HCT116 (cell line): ENCODE data around the gene CACNA1E. TPM values are rescaled to one million over a fixed set of nuclear protein-coding genes. Genes with fewer than 3 reads are reported as not detected.

ENCODE experiments used
- ATAC-seq: fragments of 200-7000 bp; cut with Tn5 transposase; 2 replicates; pipeline ENCODE4 v1.9.1; 2020; ENCODE audit warnings: mild to moderate bottlenecking, moderate library complexity
- BruUV-seq: library from RNA; stranded (reverse); fragments of 400-500 nt; replicated peaks from 2 replicates; lab custom pipeline; 2021; lab: Mats Ljungman, UMichigan
- CTCF ChIA-PET: fragments of 300-600 bp; sonication (Branson Sonifier 250); formaldehyde crosslinking; loops from one replicate; lab custom pipeline; 2021; ENCODE audit warnings: antibody characterized with exemption; lab: Charles Lee
- POLR2A ChIA-PET: fragments of 300-600, 350-600 bp; sonication (Branson Sonifier 250); formaldehyde crosslinking; loops from one replicate; lab custom pipeline; 2021; ENCODE audit warnings: antibody characterized with exemption; lab: Charles Lee
- RAD21 ChIA-PET, 2 experiments: fragments of 300-600 bp; sonication (Branson Sonifier 250); formaldehyde crosslinking; loops; one replicate each; lab custom pipeline; 2023; ENCODE audit warnings: low total read pairs in 2 of 2; ENCODE audit not compliant: uncharacterized antibody in 2 of 2, unreplicated experiment in 2 of 2, low non-redundant PET in 1 of 2; lab: Charles Lee
- DNase-seq: peaks from one replicate; pipeline ENCODE4 v3.0.0-alpha.2; 2010; ENCODE audit warnings: low read depth, low spot score
- H2AFZ ChIP-seq: fragments of 200-600 bp; shearing (Covaris generic), sonication (generic); 2 replicates; pipeline ENCODE4 v1.6.1; 2017; ENCODE audit warnings: low read depth, mixed run types, mixed read lengths, antibody characterized with exemption, low read length; ENCODE audit not compliant: poor library complexity, severe bottlenecking
- H3K27ac ChIP-seq: 2 replicates; pipeline ENCODE4 v1.5.1; 2012; ENCODE audit warnings: low read depth, low read length
- H3K27me3 ChIP-seq: fragments of 200-600 bp; sonication (generic); 2 replicates; pipeline ENCODE4 v1.6.1; 2016; ENCODE audit warnings: mixed run types, low read length, mixed read lengths; ENCODE audit not compliant: insufficient read depth
- H3K36me3 ChIP-seq, 2 experiments: fragments of 200-500 bp in 1 of 2; fragments of 200-600 bp in 1 of 2; sonication (Bioruptor generic) in 1 of 2; sonication (generic) in 1 of 2; 2 replicates each; pipeline versions ENCODE4 v1.5.1 to v1.6.1; 2014 to 2016; ENCODE audit warnings: low read length in 2 of 2, inconsistent platforms in 1 of 2, mixed read lengths in 1 of 2, mixed run types in 1 of 2; ENCODE audit not compliant: insufficient read depth in 2 of 2, control insufficient read depth in 1 of 2
- H3K4me1 ChIP-seq, 2 experiments: fragments of 200-600 bp in 1 of 2; sonication (generic) in 1 of 2; 2 replicates each; pipeline versions ENCODE4 v1.5.1 to v1.6.1; 2012 to 2017; ENCODE audit warnings: low read length in 2 of 2, inconsistent platforms in 1 of 2, mild to moderate bottlenecking in 1 of 2, mixed read lengths in 1 of 2, mixed run types in 1 of 2, moderate library complexity in 1 of 2; ENCODE audit not compliant: insufficient read depth in 2 of 2, control insufficient read depth in 1 of 2
- H3K4me2 ChIP-seq: fragments of 200-600 bp; sonication (generic); 2 replicates; pipeline ENCODE4 v1.6.1; 2017; ENCODE audit warnings: mixed run types, low read length, mixed read lengths
- H3K4me3 ChIP-seq, 2 experiments: fragments of 200-600 bp in 1 of 2; sonication (generic) in 1 of 2; replicated peaks in 1 of 2; 2 replicates each; pipeline ENCODE4 v1.5.1; 2011 to 2016; ENCODE audit warnings: low read length in 2 of 2, control low read depth in 1 of 2, low read depth in 1 of 2, mild to moderate bottlenecking in 1 of 2, mixed read lengths in 1 of 2, mixed run types in 1 of 2
- H3K79me2 ChIP-seq: fragments of 200-600 bp; sonication (generic); 2 replicates; pipeline ENCODE4 v1.6.1; 2017; ENCODE audit warnings: mild to moderate bottlenecking, mixed run types, low read length, moderate library complexity, mixed read lengths; ENCODE audit not compliant: insufficient read depth
- H3K9ac ChIP-seq: fragments of 200-600 bp; sonication (generic); 2 replicates; pipeline ENCODE4 v1.6.1; 2016; ENCODE audit warnings: low read length, mixed read lengths
- H3K9me2 ChIP-seq: fragments of 200-600 bp; sonication (generic), shearing (Covaris generic); 2 replicates; pipeline ENCODE4 v1.6.1; 2017; ENCODE audit warnings: mixed run types, mild to moderate bottlenecking, moderate library complexity; ENCODE audit not compliant: insufficient read depth
- H3K9me3 ChIP-seq, 2 experiments: fragments of 200-500 bp in 1 of 2; fragments of 200-600 bp in 1 of 2; sonication (Bioruptor generic) in 1 of 2; sonication (generic) in 1 of 2; 2 replicates each; pipeline ENCODE4 v1.6.1; 2014 to 2017; ENCODE audit warnings: low read length in 2 of 2, mixed read lengths in 2 of 2, inconsistent platforms in 1 of 2, low read depth in 1 of 2, mild to moderate bottlenecking in 1 of 2, mixed run types in 1 of 2, moderate library complexity in 1 of 2; ENCODE audit not compliant: control insufficient read depth in 1 of 2, insufficient read depth in 1 of 2
- H4K20me1 ChIP-seq: fragments of 200-600 bp; sonication (generic), shearing (Covaris generic); 2 replicates; pipeline ENCODE4 v1.6.1; 2017; ENCODE audit warnings: mixed run types, mild to moderate bottlenecking, moderate library complexity; ENCODE audit not compliant: insufficient read depth
- CBX3 ChIP-seq: IDR thresholded peaks from 2 replicates; pipeline ENCODE4 v1.6.1; 2012; ENCODE audit warnings: low read depth
- CEBPB ChIP-seq: IDR thresholded peaks from 2 replicates; pipeline ENCODE4 v1.6.1; 2012; ENCODE audit warnings: low read depth
- CTCF ChIP-seq, 3 experiments: fragments of 200-600 bp in 1 of 3; sonication (generic) in 1 of 3; IDR thresholded peaks in 2 of 3; conservative IDR thresholded peaks in 1 of 3; 2 replicates each; pipeline ENCODE4 v1.5.1; 2012 to 2017; ENCODE audit warnings: low read depth in 2 of 3, low read length in 2 of 3, antibody characterized with exemption in 1 of 3, borderline replicate concordance in 1 of 3, control low read depth in 1 of 3, mild to moderate bottlenecking in 1 of 3, mixed read lengths in 1 of 3, mixed run types in 1 of 3, moderate library complexity in 1 of 3; ENCODE audit not compliant: insufficient read depth in 1 of 3
- EZH2phosphoT487 ChIP-seq: fragments of 200-600 bp; IDR thresholded peaks from 2 replicates; pipeline ENCODE4 v1.6.1; 2018; ENCODE audit warnings: antibody characterized with exemption, borderline replicate concordance
- FOSL1 ChIP-seq: IDR thresholded peaks from 2 replicates; pipeline ENCODE4 v1.6.1; 2012; ENCODE audit warnings: low read depth
- JUND ChIP-seq: IDR thresholded peaks from 2 replicates; pipeline ENCODE4 v1.6.1; 2012
- POLR2A ChIP-seq: IDR thresholded peaks from 2 replicates; pipeline ENCODE4 v1.7.0; 2011; ENCODE audit warnings: borderline replicate concordance; ENCODE audit not compliant: insufficient read depth, insufficient read length; ENCODE audit errors: extremely low read depth
- POLR2AphosphoS5 ChIP-seq: IDR thresholded peaks from 2 replicates; pipeline ENCODE4 v1.6.1; 2011; ENCODE audit warnings: mild to moderate bottlenecking, low read depth, low read length, moderate library complexity
- REST ChIP-seq: IDR thresholded peaks from 2 replicates; pipeline ENCODE4 v1.6.1; 2012; ENCODE audit warnings: low read depth
- SRF ChIP-seq: IDR thresholded peaks from 2 replicates; pipeline ENCODE4 v1.6.1; 2012; ENCODE audit warnings: low read depth
- TCF7L2 ChIP-seq: IDR thresholded peaks from 2 replicates; pipeline ENCODE4 v1.7.0; 2011; ENCODE audit warnings: borderline replicate concordance, inconsistent platforms; ENCODE audit not compliant: insufficient read depth, insufficient read length; ENCODE audit errors: extremely low read depth
- intact Hi-C: fragments of 100-400 bp; cut with micrococcal nuclease; formaldehyde crosslinking; loops from 2 replicates; pipeline ENCODE4 v1.10.0; 2022
- total RNA-seq: library from RNA; stranded (reverse); gene quantifications from one replicate; pipeline ENCODE4 v1.2.1, GENCODE V29; 2021; ENCODE audit not compliant: unreplicated experiment

The CACNA1E gene
- total RNA-seq, 1 experiment from 2014 or later = 0.02 TPM

- Histone ChIP-seq H3K36me3 (no peaks in the 10 kb centered on the region), H3K27ac (no peak overlapping the region), H3K4me1 (no peaks in the 10 kb centered on the region), H3K9me3 (no peaks in the 10 kb centered on the region), H3K4me2 (no peak overlapping the region), H2AFZ (no peak overlapping the region), H3K4me3 (no peak overlapping the region), H3K27me3 (peaks cover 34% of the 10 kb centered on the region), H3K79me2 (no peaks in the 10 kb centered on the region), H4K20me1 (no peaks in the 10 kb centered on the region), H3K9ac (no peak overlapping the region), H3K9me2 (no peaks in the 10 kb centered on the region; the same call in 1 of the 2 replicates)
- no peak for TF ChIP-seq JUND
- TF ChIP-seq CTCF (IDR thresholded peaks at IDR 0.05 in 2 of 3, conservative IDR thresholded peaks at IDR 0.05 in 1 of 3; ENCODE audit: borderline replicate concordance in 1 of 3, insufficient read depth in 1 of 3, low read depth in 2 of 3, low read length in 2 of 3) = no peak
- TF ChIP-seq POLR2AphosphoS5 = no peak
- no peak for TF ChIP-seq FOSL1
- TF ChIP-seq EZH2phosphoT487 = no peak
- no peak for TF ChIP-seq REST
- TF ChIP-seq CEBPB = no peak
- TF ChIP-seq CBX3 = no peak
- TF ChIP-seq TCF7L2 = no peak
- no peak for TF ChIP-seq POLR2A
- no peak for TF ChIP-seq SRF
- intact Hi-C loops = no loop called here
- ATAC-seq (no peak), DNase-seq (no peak)
- CTCF ChIA-PET = no interaction called here
- no TSS peak for BruUV-seq
- RAD21 ChIA-PET = no interaction called here
- POLR2A ChIA-PET = no interaction called here
Measured at GRCh38 chr1:181772714-181773113, 289.4 kb downstream of the CACNA1E start.
